GM12864 (cell line): ENCODE data around the gene GPA33.

ENCODE experiments used
- DNase-seq: peaks from one replicate; pipeline ENCODE4 v3.0.0-alpha.2; 2011; ENCODE audit warnings: low read depth
- H3K4me3 ChIP-seq: 2 replicates; pipeline ENCODE4 v1.5.1; 2011; ENCODE audit warnings: mild to moderate bottlenecking, low read depth, low read length, control low read depth
- CTCF ChIP-seq: IDR thresholded peaks from 2 replicates; pipeline ENCODE4 v1.5.1; 2011; ENCODE audit warnings: low read depth, mild to moderate bottlenecking, moderate library complexity, low read length, control low read depth, inconsistent platforms; ENCODE audit errors: missing control alignments

The GPA33 gene

GRCh38 chr1:167090314-167090942 lies at the start of gene GPA33:
GPA33 (minus strand) TSS chr1:167090377; CDS start chr1:167090287, 90 bp downstream.
- H3K4me3 ChIP-seq, result no peak within 1 kb of the TSS
- no peak for DNase-seq
- no peak for TF ChIP-seq CTCF

- no peak for TF ChIP-seq CTCF
- no peak overlapping the region for H3K4me3 ChIP-seq
- DNase-seq, result no peak
Observed at GRCh38 chr1:167138703-167139102, 48.5 kb upstream of the GPA33 start.

- no peak for TF ChIP-seq CTCF
- no peak overlapping the region for H3K4me3 ChIP-seq
- no peak for DNase-seq
Observed at GRCh38 chr1:167137793-167138510, 47.8 kb upstream of the GPA33 start.

DNA sequence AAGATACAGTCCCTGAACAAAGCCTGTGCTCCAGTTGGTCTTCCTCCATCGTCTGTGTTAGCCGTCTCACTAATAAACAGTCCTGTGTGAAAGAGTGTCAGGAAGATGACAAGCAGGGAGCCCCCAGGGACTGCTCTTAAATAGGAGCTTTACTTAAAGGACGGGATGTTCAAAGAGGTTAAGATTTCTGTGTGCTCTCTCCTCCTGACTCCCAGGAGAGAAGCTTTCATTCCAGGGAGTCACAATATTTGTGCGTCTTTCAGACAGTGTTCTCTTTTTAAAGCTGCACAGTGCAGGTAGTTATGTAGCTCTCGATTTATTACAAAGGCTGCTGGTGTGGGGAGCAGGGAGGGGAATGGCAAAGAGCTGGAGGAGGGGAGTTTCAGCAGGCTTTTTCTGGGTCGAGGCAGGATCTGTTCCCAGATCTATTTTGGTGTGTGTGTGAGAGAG lies 47.2 kb upstream of the GPA33 start:
- no peak for TF ChIP-seq CTCF

GRCh38 chr1:167136806-167137205 lies 46.6 kb upstream of the GPA33 start:
- no peak for DNase-seq
- no peak overlapping the region for H3K4me3 ChIP-seq
- no peak for TF ChIP-seq CTCF

More for the DNA sequence above, 47.2 kb upstream of the GPA33 start:
- no peak for DNase-seq
- H3K4me3 ChIP-seq, result no peak overlapping the region

GRCh38 chr1:167136191-167136614 lies 46.0 kb upstream of the GPA33 start:
- no peak for DNase-seq
- no peak for TF ChIP-seq CTCF
- no peak overlapping the region for H3K4me3 ChIP-seq
